AG04449 (cell line): ENCODE data around the gene SLC35B2.

Experiments
- CTCF ChIA-PET: fragments of 350-600 bp; formaldehyde crosslinking; extraction: SDS; loops from one replicate; lab custom pipeline; 2021; ENCODE audit warnings: antibody characterized with exemption; lab: Yijun Ruan, JAX
- POLR2A ChIA-PET: fragments of 400-600, 350-600 bp; formaldehyde crosslinking; extraction: SDS; loops from one replicate; lab custom pipeline; 2020; ENCODE audit warnings: antibody characterized with exemption, inconsistent platforms; lab: Yijun Ruan, JAX
- DNase-seq: peaks from one replicate; pipeline ENCODE4 v3.0.0-alpha.2; 2010; ENCODE audit warnings: low read depth, low spot score
- H3K4me3 ChIP-seq: 2 replicates; pipeline ENCODE4 v1.5.1; 2011; ENCODE audit warnings: low read depth, mild to moderate bottlenecking, control low read depth, low read length
- TF ChIP-seq, protein P1 (sequence below): IDR thresholded peaks from one replicate; pipeline ENCODE4 v1.5.1; 2011; ENCODE audit warnings: mild to moderate bottlenecking, moderate library complexity, low read length, control low read depth, inconsistent platforms; ENCODE audit not compliant: insufficient read depth; ENCODE audit errors: missing control alignments

The SLC35B2 gene

GRCh38 chr6:44278774-44279697, 21.7 kb upstream of the SLC35B2 start:
- TF ChIP-seq, protein P1, sequence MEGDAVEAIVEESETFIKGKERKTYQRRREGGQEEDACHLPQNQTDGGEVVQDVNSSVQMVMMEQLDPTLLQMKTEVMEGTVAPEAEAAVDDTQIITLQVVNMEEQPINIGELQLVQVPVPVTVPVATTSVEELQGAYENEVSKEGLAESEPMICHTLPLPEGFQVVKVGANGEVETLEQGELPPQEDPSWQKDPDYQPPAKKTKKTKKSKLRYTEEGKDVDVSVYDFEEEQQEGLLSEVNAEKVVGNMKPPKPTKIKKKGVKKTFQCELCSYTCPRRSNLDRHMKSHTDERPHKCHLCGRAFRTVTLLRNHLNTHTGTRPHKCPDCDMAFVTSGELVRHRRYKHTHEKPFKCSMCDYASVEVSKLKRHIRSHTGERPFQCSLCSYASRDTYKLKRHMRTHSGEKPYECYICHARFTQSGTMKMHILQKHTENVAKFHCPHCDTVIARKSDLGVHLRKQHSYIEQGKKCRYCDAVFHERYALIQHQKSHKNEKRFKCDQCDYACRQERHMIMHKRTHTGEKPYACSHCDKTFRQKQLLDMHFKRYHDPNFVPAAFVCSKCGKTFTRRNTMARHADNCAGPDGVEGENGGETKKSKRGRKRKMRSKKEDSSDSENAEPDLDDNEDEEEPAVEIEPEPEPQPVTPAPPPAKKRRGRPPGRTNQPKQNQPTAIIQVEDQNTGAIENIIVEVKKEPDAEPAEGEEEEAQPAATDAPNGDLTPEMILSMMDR = no peak
- H3K4me3 ChIP-seq = no peak overlapping the region
- CTCF ChIA-PET = interaction anchor here (5.4 kb wide), 1 partner anchor 11 kb away, joined by 45 read pairs; the partner anchor contains the start of gene TMEM151B
- no peak for DNase-seq
- POLR2A ChIA-PET = no interaction called here

DNA sequence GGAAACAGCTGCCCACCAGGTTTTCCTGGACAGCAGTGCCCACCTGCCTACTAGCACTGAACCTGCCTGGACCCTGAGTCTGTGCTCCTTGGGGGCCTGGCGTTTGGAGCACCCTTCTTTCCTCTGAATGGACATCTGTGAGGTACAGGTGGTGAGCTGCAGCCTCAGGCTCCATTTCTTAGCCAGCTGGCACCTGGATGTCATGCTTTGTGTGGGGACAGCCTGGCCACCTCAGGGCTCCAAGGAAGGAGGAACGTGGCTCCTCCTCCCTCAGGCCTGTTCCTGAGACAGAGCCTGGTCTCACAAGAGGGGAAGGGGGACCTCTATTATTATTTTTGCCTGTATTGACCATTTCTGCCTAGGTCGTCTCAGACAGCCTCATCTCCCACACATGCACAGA, 21.0 kb upstream of the SLC35B2 start:
- no peak overlapping the region for H3K4me3 ChIP-seq
- no peak for DNase-seq
- POLR2A ChIA-PET = no interaction called here
- CTCF ChIA-PET = interaction anchor here (0.8 to 5.4 kb wide), 2 partner anchors 10 to 17 kb away, joined by 4 to 45 read pairs; partner anchors contain the start of gene TMEM151B
- TF ChIP-seq, protein P1 = no peak

GRCh38 chr6:44277763-44278162, 20.4 kb upstream of the SLC35B2 start:
- CTCF ChIA-PET = interaction anchor here (0.7 to 5.4 kb wide), 4 partner anchors 10 to 60 kb away, joined by 3 to 45 read pairs (median 4); partner anchors contain the start of gene TMEM151B

GRCh38 chr6:44276667-44277640, 19.6 kb upstream of the SLC35B2 start:
- POLR2A ChIA-PET = no interaction called here
- TF ChIP-seq, protein P1 = no peak
- DNase-seq = no peak
- H3K4me3 ChIP-seq = no peak overlapping the region
- CTCF ChIA-PET = interaction anchor here (0.7 to 5.4 kb wide), 6 partner anchors 9 to 61 kb away, joined by 3 to 45 read pairs (median 4); partner anchors contain the start of genes AARS2 and TMEM151B

More at GRCh38 chr6:44277763-44278162, 20.4 kb upstream of the SLC35B2 start:
- no peak overlapping the region for H3K4me3 ChIP-seq
- TF ChIP-seq, protein P1 = no peak
- no peak for DNase-seq
- POLR2A ChIA-PET = no interaction called here

- POLR2A ChIA-PET = no interaction called here
- CTCF ChIA-PET = interaction anchor here (0.8 to 5.4 kb wide), 4 partner anchors 8 to 103 kb away, joined by 3 to 45 read pairs (median 4); partner anchors contain the start of genes AARS2 and TMEM151B
- no peak for DNase-seq
- TF ChIP-seq, protein P1 = no peak
- no peak overlapping the region for H3K4me3 ChIP-seq
These were observed 18.7 kb upstream of the SLC35B2 start for GRCh38 chr6:44275749-44276648.
